Activated CD4-positive, alpha-beta T cell treated with anti-CD3 and anti-CD28 coated beads, Interleukin-2, Interleukin-4, amounts not matched to agents 100 ng/mL and 50 ng/mL, durations not matched to agents 16 hours and 8 hours (primary cell): Measurements from ENCODE around the gene JAG2.

Experiments
- DNase-seq: peaks from one replicate; pipeline ENCODE4 v3.0.0-alpha.2; 2020; ENCODE audit warnings: low spot score

Gene JAG2

DNA sequence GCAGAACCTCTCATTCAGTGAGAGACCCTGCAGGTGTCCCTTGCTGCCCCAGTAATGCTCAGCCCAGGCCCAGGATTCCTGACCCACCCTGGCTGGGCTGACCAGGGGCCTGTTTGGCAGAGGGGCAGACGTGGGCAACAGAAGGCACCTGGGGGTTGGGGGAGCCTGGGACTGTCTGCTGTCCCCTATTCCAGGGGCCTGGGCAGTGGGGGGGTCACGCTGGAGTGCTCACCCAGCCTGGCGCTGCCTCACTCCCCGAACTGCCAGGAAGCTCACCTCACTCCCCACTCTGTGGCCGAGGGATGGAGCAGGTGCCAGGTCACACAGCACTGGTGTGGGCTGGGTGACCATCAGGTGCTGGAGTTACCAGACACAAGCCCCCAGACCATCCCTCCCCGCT lies 35.1 kb upstream of the JAG2 start:
- DNase-seq = no peak

GRCh38 chr14:105203057-105203531 lies 34.5 kb upstream of the JAG2 start:
- peak; percentile 49 for DNase-seq

- DNase-seq = peak; percentile 11
Measured at GRCh38 chr14:105201925-105202513, 33.4 kb upstream of the JAG2 start.

GRCh38 chr14:105201156-105201924 lies 32.8 kb upstream of the JAG2 start:
- no peak for DNase-seq

GRCh38 chr14:105200641-105201040 lies 32.1 kb upstream of the JAG2 start:
- DNase-seq = no peak

- no peak for DNase-seq
Measured at GRCh38 chr14:105200074-105200473, 31.5 kb upstream of the JAG2 start.

DNA sequence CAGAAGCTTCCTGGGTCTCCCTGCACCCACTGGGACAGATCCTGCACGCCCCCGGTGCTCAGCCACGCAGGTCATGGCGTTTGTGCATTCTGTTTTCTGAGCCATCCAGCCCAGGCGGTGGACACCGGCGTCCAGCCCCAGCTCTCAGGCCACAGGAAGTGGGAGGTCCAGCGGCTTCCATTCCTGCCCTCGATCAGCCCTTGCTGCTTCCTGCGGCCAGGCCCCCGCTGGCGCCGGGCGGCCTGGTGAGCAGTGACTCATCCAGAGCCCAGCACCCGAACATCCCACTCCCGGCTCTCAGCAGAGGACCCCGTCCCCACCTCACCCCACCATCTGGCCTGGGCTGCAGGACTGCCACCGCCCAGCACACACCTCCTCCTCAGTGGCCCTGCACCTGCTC lies 30.5 kb upstream of the JAG2 start:
- DNase-seq = no peak

GRCh38 chr14:105198588-105198987 lies 30.0 kb upstream of the JAG2 start:
- no peak for DNase-seq

DNA sequence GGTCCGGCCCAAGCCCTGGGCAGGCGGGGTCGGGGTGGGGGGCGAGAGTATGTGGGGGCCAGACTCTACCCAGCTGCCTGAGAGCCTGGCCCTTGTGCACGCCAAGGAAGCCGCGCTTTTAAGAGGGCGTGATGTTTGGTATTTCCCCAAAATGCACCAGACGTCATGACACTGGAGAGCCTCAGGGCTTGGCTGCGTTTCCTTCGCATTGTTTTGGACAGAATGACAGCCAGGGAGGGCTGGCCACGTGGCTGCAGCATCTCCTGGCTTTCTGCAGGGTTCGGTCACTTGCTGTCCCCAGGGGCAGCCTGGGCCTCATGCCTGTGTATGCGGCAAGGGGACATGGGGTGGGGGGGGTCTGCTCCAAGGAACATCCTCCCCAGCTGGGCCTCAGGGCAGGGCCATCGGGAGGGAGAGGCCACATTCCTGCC lies 28.6 kb upstream of the JAG2 start:
- no peak for DNase-seq

DNA sequence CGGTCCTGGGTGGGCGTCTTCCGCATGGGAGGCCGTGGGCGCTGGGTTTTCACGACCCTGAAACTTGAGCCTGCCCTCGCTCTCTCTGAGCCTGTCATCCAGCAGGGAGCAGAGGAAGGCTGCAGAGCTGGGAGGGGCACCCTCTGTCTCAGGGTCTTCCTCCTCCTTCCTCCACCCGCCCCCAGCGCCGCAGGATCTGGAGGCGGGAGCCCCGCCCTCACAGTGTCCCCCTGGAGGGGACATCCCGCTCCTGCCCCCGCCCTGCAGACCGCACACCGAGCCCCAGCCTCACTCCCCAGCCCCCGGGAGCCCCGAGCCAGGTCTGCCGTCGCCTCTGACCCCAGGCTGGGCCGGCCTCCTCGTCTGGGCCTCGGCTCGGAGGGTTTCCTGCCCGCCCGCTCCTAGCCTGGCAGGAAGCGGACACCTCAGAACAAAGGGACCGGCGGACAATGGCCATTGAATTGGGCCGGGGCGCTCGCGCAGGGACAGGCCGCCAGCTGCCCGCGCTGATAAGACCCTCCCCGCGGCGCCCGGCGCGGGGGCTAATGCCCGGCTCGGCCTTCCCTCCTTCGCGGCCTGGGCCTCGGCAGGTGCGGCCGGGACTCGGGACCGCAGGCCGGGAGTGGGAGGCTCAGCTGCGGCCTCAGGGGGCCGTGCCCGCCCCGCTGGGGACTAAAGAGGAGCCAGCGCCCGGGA lies 27.8 kb upstream of the JAG2 start:
- DNase-seq = no peak

DNA sequence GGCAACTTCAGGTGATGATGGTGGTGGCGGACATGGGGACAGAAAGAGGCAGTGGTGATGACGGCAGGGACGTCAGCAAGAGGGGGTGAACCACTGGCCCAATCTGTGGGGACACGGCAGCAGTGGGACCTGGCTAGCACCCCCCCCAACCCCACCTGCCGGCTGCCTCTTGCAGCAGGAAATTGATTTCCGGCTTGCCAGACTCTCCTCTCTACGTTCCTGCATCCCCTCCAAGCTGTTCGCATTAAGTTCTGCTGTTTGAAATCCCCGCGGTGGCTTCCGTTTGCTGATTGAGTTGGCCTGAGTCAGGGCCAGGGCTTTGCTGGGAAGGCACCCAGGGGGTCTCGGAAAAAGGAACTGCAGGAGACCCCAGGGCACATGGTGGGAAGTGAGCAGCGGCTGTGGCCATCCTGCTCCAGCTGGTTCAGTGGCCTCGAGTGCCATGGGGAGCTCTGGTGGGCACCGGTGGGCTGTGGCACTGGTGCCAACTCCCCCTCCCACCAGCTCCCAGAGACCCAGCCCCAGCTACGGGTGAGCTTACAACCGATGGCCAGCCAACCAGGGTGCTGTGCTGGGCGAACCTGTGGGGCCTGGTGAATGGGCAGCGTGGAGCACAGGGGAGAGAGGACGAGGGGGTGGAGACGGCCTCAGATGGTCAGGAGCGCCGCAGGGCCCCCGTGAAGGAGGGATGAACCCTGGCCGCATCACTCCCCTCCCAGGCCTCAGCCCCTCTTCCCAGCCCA lies 27.1 kb upstream of the JAG2 start:
- no peak for DNase-seq

- DNase-seq = no peak
Measured at GRCh38 chr14:105195051-105195450, 26.5 kb upstream of the JAG2 start.

- no peak for DNase-seq
Measured at GRCh38 chr14:105193916-105194782, 25.6 kb upstream of the JAG2 start.

DNA sequence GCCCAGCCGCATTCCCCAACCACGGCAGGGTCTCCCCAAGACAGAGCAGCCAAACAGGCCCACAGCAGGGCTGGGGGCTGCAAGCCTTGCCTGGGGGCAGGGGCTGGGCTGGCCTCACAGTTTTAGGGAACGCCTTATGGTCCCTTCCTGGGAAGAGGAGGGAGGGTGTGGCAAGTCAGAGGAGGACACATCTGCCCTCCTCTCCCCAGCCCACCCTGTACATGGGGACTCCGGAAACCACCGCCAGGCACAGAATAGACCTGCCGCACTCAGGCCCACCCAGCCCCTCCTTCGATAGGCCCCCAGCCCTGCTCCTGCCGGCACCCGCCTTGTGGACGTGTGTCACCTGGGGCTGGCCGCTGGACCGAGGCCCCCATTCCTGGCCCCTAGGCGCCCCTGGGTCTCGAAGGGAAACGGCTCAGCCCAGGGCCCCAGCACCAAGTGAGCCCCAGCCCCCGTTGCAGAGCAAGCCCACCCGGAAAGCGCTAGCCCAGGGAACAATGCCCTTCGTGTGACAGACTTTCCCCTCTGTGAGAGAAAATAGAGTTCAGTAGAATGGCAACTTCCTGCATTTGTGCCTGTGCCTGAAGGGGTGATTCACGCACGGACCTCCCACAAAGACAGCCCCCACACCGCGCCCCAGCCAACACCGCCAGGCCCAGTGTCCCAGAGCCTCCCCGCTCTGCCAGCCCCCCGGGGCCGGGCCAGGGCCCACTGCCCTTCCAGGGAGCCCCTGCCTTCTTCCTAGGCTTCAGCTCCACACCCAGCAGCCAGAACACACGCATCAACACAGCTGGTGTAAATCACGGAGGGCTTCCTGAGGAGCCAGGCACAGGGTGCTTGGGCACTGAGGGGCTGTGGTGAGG lies 24.5 kb upstream of the JAG2 start:
- DNase-seq = no peak

- no peak for DNase-seq
Measured at GRCh38 chr14:105187935-105188524, 19.5 kb upstream of the JAG2 start.

GRCh38 chr14:105187116-105187515 lies 18.5 kb upstream of the JAG2 start:
- DNase-seq = no peak

DNA sequence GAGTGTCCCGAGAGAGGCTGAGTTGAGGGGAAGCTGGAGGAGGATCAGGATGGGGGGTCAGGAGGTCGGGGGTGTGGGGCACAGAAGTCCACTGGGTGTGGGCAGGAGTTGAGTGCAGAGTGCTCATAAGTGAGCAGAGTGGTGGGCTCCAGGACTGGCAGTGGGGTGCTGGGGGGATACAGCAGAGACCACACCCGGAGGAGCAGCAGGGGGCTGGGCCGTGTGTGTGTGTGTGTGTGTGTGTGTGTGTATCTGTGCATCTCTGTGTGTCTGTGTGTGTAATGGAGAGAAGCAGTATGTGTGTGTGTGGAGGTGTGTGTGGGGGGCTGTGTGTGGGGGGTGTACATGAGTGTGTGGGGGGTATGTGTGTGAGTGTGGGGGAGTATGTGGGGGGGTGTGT lies 17.4 kb upstream of the JAG2 start:
- no peak for DNase-seq

GRCh38 chr14:105185001-105185400 lies 16.4 kb upstream of the JAG2 start:
- DNase-seq = no peak

- DNase-seq = no peak
Measured at GRCh38 chr14:105184461-105184860, 15.9 kb upstream of the JAG2 start.
